GM11168 (cell line): ENCODE data around the gene COL9A3.

Source experiments
- in situ Hi-C: fragments of 300-500 bp; cut with MboI; formaldehyde crosslinking; loops from one replicate; pipeline ENCODE4 v1.12.0; 2022; ENCODE audit warnings: low sequenced_read_pairs; ENCODE audit not compliant: unreplicated experiment

Gene COL9A3

DNA sequence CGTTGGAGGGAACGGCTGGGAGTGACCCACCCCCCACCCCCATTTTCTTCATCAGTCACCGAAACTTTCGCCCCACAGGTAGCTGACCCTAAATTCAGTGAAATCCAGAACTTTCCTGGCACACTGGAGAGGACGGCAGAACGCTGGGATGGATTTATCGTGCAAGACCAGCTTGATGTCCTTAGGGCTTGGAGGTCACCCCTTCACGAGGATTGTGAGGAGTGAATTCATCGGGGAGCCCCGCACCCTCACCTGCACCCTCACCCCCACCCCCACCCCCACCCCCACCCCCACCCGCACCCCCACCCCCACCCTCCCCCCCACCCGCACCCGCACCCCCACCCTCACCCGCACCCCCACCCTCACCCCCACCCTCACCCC, 58.1 kb downstream of the COL9A3 start:
- in situ Hi-C loops, result no loop called here

- in situ Hi-C loops, result no loop called here
These were observed 58.8 kb downstream of the COL9A3 start for GRCh38 chr20:62875419-62876361.

GRCh38 chr20:62876501-62876901, 59.7 kb downstream of the COL9A3 start:
- in situ Hi-C loops, result no loop called here

DNA sequence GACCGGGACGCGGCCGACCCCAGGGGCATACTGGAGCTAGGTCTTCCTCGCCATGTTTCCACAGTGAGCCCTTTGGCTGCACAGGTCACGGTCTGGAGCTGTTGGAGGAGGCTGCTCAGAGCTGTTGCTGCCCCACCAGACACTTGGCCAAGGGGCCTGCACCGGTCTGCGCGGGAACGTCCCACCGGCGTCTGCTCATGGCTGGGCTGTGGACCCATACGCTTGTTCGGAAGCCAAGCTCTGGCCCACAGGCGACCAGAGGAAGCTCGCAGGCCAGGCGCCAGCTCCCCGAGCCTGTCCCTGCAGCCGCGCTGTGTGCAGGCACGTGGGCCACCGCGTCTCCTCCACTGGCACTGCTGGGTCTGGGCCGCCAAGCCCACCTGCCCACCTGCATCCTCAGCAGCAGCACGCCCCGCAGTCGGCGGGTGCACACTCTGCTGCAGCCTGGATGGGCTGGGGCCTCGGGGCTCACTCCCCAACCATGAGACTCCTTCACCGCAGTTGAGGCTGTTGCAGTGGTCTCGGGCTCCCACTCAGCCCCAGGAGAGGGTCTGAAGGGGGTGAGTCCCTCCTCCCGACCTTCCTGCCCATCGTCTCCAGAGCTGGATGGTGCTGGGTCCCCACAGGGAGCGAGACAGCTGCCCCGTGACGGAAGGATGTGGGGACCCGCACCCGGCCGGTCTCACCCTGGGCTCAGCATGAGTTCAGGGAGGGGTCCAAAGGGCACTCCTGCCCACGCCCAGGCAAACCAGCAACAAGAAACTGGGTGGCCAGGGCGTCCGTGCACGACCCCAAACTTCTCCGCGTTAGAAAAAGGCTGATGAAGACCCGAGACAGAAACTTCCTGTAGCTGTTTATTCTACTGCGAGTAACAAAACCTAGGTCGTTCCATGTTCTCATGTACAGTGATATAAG, 60.3 kb downstream of the COL9A3 start:
- in situ Hi-C loops, result no loop called here

DNA sequence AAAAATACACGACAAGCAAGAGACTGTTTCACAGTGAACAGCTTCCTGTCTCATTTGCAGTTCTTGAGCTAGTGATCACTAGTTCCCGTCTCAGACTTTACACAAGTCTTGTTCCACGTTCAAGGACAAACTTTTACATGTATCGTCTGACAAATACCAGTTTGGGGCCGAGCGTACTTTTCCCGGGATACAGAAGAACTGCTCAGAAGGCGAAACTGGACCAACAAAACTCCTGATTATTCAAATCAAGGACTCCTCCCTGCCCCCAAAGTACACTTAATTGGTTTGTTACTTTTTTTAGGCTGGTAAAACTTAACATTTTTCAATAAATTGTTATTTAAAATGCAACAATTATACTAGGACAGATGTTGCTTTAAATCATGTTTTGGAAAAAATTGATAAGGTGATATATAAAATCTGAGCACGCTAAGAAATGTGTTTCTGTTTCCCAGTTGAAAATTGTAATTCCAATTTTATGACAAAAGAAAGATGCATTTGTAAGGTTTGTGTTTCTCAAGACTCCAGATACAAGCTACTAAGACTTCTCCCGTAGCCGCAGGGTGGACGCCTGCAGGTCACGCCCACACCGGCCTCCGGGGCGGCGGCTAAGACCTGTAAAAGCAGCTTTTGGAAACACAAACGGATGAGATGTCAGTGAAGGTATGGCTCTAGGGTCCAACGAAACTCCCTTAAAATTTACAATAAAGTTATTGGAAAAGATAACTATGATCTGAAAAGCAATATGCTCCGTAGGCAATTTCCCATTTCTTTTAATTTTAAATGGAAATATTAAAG, 61.6 kb downstream of the COL9A3 start:
- in situ Hi-C loops, result no loop called here

- in situ Hi-C loops, result no loop called here
These were observed 62.7 kb downstream of the COL9A3 start for GRCh38 chr20:62879275-62880146.

DNA sequence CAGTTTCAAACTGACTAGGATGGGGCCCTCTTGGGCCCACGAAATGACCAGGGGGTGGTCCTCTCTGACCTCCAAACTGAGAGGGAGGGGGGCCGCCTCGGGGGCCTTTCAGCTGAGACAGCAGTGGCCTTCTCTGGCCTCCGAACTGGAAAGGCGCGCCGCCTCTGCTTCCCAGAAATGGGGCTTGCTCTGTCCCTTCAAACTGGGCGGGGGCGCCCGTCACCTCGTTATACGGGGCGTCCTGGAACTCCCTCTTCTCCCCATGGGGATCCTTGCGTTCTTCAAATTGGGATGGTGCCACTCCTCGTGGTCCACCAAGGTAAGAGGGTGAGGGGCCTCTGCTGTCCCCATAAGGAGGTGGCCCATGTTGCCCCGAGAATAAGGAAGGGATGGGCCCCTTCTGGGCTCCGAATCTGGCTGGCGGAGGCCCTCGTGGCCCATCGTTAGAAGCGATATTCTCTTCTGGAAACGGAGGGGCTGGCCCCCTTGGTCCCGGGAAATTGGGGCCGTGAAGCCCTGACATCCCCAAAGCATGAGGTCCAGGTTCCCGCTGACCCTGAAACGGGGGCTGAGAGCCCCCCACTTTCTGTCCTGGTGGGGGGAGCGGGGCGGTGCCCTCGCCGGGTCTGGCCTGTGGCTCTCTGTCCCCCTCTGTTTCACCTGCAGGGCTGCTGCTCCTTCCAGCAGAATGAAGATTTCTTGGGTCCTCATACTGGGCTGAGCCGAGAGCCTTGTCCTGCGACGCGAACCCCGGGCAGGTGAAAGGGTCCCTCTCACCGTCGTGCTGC, 63.5 kb downstream of the COL9A3 start:
- in situ Hi-C loops, result no loop called here

DNA sequence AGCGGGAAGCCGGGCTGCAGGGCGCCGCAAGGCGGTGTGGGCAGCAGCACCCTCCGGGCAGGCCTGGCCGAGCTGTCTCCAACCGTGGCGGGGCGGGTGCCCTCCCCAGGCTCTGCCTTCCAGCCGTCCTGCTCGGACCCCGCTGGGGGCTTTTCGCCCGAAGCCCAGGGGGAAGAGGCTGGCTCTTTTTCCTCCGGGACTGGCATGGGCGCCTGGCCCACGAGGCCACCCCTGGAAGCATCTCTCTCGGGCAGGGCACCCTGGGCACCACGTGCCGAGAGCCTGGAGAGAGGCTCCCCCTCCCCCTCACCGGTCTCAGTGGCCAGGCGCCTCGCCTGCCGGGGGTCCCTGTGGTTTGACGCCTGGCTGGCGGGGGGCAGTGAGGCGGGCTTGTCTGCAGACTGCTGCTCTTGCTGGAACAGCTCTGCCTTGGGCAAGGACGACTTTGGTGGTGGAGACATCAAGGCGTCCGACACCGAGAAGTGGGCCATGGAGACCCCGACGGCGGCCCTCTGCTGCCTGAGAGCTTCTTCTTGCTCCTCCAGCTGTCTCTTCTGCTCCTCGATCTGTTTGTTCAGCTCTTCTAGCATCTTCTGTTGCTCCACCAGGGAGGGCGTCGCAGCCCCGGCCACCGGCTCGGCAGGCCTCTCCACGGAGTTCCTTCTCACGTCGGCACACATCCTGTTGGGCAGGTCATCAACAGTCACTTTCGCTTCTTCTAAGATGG, 64.2 kb downstream of the COL9A3 start:
- in situ Hi-C loops, result no loop called here

GRCh38 chr20:62881662-62882395, 65.0 kb downstream of the COL9A3 start:
- in situ Hi-C loops, result no loop called here

DNA sequence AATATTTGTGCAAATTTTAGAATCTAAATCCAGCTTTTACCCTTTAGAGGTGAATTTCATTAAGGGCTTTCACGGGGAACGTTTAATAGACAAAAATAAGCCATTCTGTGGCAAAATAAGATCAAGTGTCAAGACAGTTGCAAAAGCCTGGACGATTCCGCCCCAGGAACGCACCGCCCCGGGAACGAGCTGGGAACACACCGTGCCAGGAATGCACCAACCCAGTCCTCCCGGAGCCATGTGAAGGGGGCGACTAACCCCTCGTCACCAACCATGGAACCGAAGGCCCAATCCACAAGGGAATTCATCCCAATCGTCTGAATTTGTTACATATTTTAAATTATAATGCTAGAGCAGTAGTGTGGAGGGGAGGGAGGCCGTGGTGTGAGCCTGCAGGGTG, 65.6 kb downstream of the COL9A3 start:
- in situ Hi-C loops, result no loop called here

GRCh38 chr20:62884556-62884955, 67.7 kb downstream of the COL9A3 start:
- in situ Hi-C loops, result no loop called here

- in situ Hi-C loops, result no loop called here
These were observed 68.4 kb downstream of the COL9A3 start for GRCh38 chr20:62885046-62885895.

DNA sequence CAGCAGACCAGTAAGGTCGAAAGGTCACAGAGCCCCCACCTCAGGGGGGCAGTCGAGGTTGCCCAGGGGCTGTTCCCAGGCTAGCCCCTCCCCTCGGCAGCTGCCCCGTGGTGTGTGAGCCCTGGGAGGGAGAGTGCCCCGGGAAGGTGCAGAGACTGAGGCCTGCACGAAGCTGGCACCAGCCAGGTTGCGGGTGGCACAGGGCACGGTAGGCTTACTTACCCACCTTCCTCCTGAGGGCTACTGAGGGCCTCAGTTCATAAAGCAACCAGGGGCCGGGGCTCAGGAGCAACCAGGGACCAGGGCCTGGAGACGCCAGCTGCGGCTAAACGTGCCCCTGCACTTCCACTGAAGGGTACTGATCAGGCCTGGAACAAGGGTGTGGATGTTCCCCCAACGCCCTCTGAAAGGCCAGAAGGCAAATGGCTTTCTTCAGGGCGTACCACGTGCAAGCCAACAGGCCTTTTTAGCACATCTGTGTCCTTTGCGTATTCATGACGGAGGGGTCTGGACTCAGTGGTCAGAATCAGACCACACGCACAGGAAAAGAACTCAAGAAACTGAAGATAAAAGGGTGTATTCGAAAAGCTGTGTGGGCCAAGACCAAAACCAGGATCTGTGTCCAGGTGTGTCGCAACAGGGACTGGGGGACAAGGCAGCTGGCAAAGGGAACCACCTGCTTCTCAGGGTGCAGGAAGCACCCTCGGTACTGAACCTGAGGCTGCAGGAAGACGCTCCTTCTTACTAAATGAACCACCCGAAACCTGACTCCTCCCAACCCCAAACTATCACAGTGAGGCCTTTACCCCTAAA, 69.3 kb downstream of the COL9A3 start:
- in situ Hi-C loops, result no loop called here

GRCh38 chr20:62886709-62887058, 69.8 kb downstream of the COL9A3 start:
- in situ Hi-C loops, result no loop called here

- in situ Hi-C loops, result no loop called here
These were observed 70.5 kb downstream of the COL9A3 start for GRCh38 chr20:62887152-62887859.
